A673 (cell line): ENCODE results near the gene PALLD.

Source experiments
- EZH2 ChIP-seq: fragments of 200-600 bp; sonication (generic); IDR thresholded peaks from 2 replicates; pipeline ENCODE4 v1.6.1; 2017; ENCODE audit warnings: borderline replicate concordance, low read depth, mild to moderate bottlenecking, mixed read lengths, antibody characterized with exemption, low read length; ENCODE audit not compliant: poor library complexity, severe bottlenecking
- TF ChIP-seq, protein P1 (sequence below): fragments of 300-800, 200-600 bp; sonication (generic); conservative IDR thresholded peaks from 2 replicates; pipeline ENCODE4 v1.5.1; 2017; ENCODE audit warnings: low read depth, mild to moderate bottlenecking, antibody characterized with exemption, low read length, moderate library complexity, mixed read lengths

DNA sequence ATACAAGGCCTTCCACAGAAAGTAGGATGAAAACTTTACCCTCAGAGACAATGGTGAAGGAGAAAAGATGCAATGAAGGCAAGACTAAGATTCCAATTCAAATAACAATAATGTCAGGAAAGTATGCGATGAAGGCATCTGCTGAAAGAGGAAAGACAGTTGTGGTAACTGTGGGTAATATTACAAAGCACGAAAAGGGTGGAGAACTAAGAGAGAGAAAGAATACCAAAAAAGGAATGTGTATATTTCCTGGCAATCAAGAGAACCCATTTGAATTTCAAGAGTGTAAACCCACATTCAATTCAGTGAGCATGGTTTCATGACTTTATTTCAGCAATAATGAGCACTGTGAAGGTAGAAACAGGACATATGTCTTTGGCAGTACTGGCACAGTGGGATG is 225.5 kb downstream of the PALLD start:
- TF ChIP-seq, protein P1, sequence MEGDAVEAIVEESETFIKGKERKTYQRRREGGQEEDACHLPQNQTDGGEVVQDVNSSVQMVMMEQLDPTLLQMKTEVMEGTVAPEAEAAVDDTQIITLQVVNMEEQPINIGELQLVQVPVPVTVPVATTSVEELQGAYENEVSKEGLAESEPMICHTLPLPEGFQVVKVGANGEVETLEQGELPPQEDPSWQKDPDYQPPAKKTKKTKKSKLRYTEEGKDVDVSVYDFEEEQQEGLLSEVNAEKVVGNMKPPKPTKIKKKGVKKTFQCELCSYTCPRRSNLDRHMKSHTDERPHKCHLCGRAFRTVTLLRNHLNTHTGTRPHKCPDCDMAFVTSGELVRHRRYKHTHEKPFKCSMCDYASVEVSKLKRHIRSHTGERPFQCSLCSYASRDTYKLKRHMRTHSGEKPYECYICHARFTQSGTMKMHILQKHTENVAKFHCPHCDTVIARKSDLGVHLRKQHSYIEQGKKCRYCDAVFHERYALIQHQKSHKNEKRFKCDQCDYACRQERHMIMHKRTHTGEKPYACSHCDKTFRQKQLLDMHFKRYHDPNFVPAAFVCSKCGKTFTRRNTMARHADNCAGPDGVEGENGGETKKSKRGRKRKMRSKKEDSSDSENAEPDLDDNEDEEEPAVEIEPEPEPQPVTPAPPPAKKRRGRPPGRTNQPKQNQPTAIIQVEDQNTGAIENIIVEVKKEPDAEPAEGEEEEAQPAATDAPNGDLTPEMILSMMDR = no peak
- TF ChIP-seq EZH2 = no peak
